ENCODE data around the gene RHOT1. TPM values are rescaled to one million over a fixed set of nuclear protein-coding genes. Genes with fewer than 3 reads are reported as not detected.

Gene RHOT1
- total RNA-seq, 1 experiment from 2014 or later, result 49.2 TPM

DNA sequence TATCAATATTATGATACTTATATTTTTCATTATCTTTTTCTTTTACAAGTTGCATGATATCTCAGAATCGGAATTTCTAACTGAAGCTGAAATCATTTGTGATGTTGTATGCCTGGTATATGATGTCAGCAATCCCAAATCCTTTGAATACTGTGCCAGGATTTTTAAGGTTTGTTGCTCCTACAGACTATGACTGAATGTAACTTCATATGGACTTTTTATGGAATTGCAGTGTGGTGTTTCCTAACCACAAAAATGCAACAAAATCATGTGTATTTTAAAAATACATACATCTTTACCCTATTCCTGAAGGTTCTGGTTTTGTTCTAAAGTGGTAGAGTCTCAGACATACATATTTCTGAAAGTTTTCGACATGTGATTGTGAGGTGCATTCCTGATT, 64.6 kb downstream of the RHOT1 start:
- no peak for DNase-seq
- Histone ChIP-seq H3K9me3 (replicated peaks) (no peaks in the 10 kb centered on the region), H3K27me3 (no peaks in the 10 kb centered on the region), H3K4me1 (peaks cover 10% of the 10 kb centered on the region), H3K36me3 (peaks cover 20% of the 10 kb centered on the region), H3K4me3 (no peak overlapping the region), H3K27ac (no peak overlapping the region)

DNA sequence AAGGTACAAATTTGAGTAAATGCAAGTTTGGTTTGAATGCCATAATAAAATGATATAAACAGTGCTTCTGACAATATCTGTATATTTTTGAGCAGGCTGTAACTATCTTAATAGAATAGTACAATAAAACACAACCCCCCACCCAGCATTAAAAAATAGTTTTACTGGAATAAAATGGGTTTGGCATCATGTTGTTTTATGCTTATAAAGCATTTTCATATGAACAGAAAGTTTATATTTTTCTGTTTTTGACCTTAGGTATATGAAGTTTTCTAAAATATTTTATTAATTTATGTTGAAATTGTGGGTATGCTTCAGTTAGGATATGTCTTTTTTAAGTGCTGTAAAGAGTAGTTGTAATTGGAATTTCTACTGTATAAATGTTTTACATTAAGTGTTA, 66.1 kb downstream of the RHOT1 start:
- Histone ChIP-seq H3K9me3 (replicated peaks) (no peaks in the 10 kb centered on the region), H3K27ac (no peak overlapping the region), H3K4me1 (peaks cover 10% of the 10 kb centered on the region), H3K27me3 (no peaks in the 10 kb centered on the region), H3K4me3 (no peak overlapping the region), H3K36me3 (peaks cover 20% of the 10 kb centered on the region)
- DNase-seq, result no peak

DNA sequence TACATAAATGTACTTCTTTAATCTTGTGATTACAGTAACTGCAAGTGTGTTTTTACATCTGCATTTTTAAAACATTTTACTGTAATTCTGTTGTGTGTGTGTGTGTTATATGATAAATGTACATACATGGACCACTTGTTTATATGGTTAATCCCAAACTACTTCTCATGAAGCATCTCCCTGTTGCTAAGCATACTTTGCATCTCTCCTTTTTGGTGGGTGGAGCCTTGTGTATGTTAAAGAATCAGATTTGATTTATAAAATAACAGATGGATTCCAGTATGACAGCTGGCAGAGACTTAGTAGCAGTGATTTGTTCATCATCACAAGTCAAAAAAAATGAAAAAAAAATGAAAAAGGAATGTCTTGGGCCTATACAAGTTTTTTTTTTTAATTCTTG, 67.3 kb downstream of the RHOT1 start:
- peaks cover 10% of the 10 kb centered on the region for H3K4me1 ChIP-seq
- H3K9me3 ChIP-seq (replicated peaks), result no peaks in the 10 kb centered on the region
- no peak for DNase-seq
- peaks cover 20% of the 10 kb centered on the region for H3K36me3 ChIP-seq
- no peaks in the 10 kb centered on the region for H3K27me3 ChIP-seq
- no peak overlapping the region for H3K4me3 ChIP-seq
- H3K27ac ChIP-seq, result no peak overlapping the region

DNA sequence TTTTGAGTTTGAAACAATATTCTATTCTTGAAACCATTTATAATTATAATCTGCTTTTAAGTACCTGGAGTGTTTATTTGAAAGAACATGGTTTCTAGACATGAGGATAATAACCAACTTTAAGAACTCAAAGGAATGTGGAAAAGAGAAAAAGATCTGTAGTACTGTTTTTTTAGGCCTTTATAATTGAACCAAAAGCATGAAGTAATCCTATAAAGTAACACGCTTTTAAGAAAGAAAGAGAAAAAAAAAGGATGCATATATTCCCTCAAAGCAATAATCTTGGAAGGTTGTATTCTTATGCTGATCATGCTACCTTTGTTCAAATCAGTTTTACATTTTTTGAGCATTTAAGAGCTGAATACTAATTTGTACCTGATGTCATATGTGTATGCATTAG, 69.4 kb downstream of the RHOT1 start:
- DNase-seq, result no peak
- Histone ChIP-seq H3K4me3 (no peak overlapping the region), H3K27ac (no peak overlapping the region), H3K9me3 (replicated peaks) (no peaks in the 10 kb centered on the region), H3K27me3 (no peaks in the 10 kb centered on the region), H3K36me3 (peaks cover 20% of the 10 kb centered on the region), H3K4me1 (peaks cover 3% of the 10 kb centered on the region; the same call in 1 of the 2 replicates)

DNA sequence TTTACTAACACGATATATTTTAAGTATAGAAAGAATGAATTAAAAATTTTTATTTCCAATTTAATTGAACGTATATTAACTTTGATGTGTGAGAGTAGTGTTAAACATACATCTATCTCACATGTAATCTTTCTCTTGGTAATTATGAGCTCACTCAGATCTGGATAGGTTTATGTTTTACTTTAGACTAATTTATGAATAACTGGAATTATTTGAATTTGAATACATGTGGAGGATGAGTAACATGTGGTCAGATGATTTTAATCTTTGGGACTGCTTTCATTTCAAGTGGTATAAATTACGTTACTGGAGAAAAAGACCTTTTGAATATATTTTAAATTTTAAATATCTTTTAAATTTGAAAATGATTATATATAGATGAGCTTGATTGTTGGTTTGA, 73.4 kb downstream of the RHOT1 start:
- Histone ChIP-seq H3K27ac (no peak overlapping the region), H3K4me1 (no peaks in the 10 kb centered on the region), H3K36me3 (peaks cover 4% of the 10 kb centered on the region; the same call in 1 of the 2 replicates), H3K9me3 (replicated peaks) (no peaks in the 10 kb centered on the region), H3K27me3 (no peaks in the 10 kb centered on the region), H3K4me3 (no peak overlapping the region)
- DNase-seq, result no peak

DNA sequence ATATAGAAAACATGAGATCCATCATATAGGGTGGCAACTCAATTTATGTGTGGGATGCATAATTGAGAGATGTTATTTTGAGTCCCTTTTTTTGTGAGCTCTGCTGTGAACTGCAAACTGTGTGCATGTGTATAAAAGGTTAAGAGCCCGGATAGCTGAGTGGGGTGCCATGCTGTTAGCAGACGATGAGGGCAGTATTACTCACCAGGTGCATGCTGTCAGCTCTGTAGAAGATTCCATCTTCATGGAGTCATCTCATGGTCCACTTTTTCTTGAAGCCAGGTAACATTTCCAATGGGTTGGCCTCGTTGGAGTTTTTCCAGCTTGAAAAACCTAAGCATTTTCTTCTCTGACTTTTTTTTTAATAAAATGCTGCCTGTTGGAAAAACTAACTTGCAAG, 80.3 kb downstream of the RHOT1 start:
- no peaks in the 10 kb centered on the region for H3K36me3 ChIP-seq

DNA sequence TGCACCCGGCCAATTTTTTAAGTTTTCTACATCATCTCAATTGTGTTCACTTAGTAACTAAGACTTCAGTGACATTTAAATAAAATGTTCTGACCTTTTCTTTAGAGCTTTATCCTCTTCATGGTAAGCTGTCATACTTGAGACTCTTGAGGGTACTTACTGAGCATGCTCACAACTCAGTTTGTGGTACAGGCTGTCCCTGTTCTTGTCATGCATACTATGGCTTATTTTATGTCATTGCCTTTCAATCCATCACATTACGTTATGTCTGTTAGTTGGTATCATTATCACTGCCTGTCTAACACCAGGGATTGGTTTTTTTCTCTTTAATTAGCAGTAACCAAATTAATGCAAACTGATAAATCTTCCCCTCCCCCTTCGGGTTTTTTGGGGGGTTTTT, 81.4 kb downstream of the RHOT1 start:
- Histone ChIP-seq H3K27ac (no peak overlapping the region), H3K27me3 (no peaks in the 10 kb centered on the region), H3K36me3 (no peaks in the 10 kb centered on the region), H3K9me3 (replicated peaks) (no peaks in the 10 kb centered on the region), H3K4me3 (no peak overlapping the region), H3K4me1 (no peaks in the 10 kb centered on the region)
- no peak for DNase-seq

More for the DNA sequence above, 80.3 kb downstream of the RHOT1 start:
- no peaks in the 10 kb centered on the region for H3K27me3 ChIP-seq
- DNase-seq, result no peak
- no peaks in the 10 kb centered on the region for H3K9me3 ChIP-seq (replicated peaks)
- H3K27ac ChIP-seq, result no peak overlapping the region
- H3K4me3 ChIP-seq, result no peak overlapping the region
- no peaks in the 10 kb centered on the region for H3K4me1 ChIP-seq

DNA sequence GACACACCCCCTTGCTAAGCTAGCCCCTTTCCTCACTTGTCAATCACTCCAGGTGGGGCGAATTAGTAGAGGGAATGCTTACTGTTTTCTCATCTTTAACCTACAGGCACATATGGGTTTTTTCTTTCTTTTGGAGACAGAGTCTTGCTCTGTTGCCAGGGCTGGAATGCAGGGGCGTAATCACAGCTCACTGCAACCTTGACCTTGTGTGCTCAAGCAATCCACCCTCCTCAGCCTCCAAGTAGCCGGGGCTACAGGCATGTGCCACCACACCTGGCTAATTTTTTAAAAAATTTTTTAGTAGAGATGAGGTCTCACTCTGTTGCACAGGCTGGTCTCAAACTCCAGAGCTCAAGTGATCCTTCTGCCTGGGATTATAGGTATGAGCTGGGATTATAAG, 84.6 kb downstream of the RHOT1 start:
- H3K36me3 ChIP-seq, result no peaks in the 10 kb centered on the region
- H3K27ac ChIP-seq, result no peak overlapping the region
- H3K9me3 ChIP-seq (replicated peaks), result no peaks in the 10 kb centered on the region
- no peak overlapping the region for H3K4me3 ChIP-seq
- no peaks in the 10 kb centered on the region for H3K4me1 ChIP-seq
- no peaks in the 10 kb centered on the region for H3K27me3 ChIP-seq
- no peak for DNase-seq

DNA sequence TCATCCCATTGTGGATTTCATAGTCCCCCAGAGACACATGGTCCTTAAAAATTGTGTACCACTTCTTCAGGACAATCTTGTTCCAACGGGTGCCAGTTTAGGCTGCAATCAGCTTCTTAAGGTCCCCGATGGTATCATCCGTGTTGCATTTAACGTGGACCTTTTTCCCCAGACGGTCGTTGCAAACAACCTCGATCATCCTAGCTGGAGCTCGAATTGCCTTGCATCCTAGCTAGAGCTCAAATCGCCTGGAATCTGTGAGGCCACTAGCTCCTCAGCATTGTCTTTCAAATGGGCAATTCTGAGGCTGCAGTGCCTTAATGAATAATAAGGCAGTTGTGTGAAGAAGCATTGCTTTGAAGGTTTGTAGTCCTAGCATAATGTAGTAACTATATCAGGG, 85.6 kb downstream of the RHOT1 start:
- no peaks in the 10 kb centered on the region for H3K4me1 ChIP-seq
- H3K27ac ChIP-seq, result no peak overlapping the region
- no peaks in the 10 kb centered on the region for H3K36me3 ChIP-seq
- DNase-seq, result no peak
- H3K4me3 ChIP-seq, result no peak overlapping the region
- no peaks in the 10 kb centered on the region for H3K27me3 ChIP-seq
- H3K9me3 ChIP-seq (replicated peaks), result no peaks in the 10 kb centered on the region

DNA sequence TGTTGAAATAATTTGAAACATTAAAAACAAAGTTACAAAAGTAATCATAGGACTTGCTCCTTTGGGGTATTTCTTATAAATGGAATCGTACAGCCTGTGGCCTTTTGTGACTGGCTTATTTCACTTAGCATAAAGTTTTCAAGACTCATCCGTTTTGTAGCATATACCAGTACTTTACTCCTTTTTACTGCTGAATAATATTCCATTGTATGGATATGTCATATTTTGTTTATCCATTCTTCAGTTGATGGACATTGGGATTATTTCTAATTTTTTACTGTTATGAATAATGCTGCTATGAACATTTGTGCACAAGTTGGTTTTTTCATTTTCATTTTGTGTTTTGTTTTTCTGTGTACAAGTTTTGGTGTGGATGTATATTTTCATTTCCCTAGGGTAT, 93.3 kb downstream of the RHOT1 start:
- no peaks in the 10 kb centered on the region for H3K4me1 ChIP-seq
- H3K36me3 ChIP-seq, result no peaks in the 10 kb centered on the region
- DNase-seq, result no peak
- no peaks in the 10 kb centered on the region for H3K27me3 ChIP-seq
- H3K27ac ChIP-seq, result no peak overlapping the region
- no peak overlapping the region for H3K4me3 ChIP-seq
- H3K9me3 ChIP-seq (replicated peaks), result no peaks in the 10 kb centered on the region

DNA sequence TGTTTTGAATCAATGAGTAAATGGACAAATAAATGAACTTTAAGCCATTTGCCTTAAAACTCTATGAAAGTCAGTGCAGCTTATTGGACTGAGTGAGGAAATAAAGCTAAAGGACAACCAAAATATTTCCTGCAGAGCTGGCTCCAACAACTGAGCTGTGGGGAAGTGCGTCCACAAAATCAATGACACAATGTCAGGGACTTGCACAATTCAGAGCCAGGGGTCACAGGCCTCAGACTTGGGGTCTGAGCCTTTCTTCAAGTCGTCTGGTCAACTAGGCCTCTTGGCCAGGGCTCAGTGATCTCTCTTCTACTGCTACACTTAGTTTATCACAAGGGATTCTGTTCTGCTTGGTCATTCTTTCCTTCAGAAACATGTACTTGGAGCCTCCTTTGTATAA, 97.2 kb downstream of the RHOT1 start:
- Histone ChIP-seq H3K4me1 (no peaks in the 10 kb centered on the region), H3K36me3 (no peaks in the 10 kb centered on the region), H3K27me3 (peaks cover 4% of the 10 kb centered on the region; the same call in 1 of the 2 replicates), H3K27ac (no peak overlapping the region), H3K9me3 (replicated peaks) (no peaks in the 10 kb centered on the region), H3K4me3 (no peak overlapping the region)
- no peak for DNase-seq

DNA sequence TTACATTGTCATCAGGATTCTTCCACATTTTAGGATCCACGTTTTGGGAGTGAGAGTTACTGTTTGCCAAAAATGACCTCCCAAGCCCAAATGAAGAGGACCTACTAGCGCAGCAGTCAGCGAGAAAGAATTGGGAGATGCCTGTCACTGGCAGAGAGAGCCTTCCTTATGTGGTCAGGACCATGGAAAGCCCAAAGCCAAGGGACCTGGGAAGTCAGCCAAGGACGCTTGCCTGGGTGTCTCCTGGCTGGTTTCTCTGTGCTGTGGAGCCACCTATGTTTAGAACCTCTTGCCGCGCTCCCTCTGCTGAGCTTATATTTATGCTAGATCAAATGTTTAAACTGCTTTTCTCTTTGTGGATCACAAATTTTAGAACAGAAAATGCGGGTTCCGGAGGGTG, 98.4 kb downstream of the RHOT1 start:
- peak; percentile 32 to 53 for DNase-seq

DNA sequence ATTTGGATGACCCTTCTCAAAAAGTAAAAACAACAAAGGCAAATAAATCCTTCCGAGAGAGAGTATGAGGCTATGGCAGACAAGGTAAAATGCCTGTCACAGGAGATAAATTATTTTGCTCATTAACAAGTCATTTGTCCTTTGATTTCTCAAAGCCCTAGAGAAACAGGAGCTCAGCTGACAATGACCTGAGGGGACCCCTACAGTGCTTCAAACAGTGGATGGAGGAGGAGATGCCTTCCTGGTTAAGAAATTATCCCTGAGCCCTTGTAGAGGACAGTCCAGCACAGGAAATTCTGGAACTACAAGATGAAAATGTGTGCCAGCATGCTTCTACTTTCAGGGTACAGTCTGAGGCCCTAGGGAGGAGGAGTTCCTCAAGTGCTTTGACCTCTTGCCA, 99.3 kb downstream of the RHOT1 start:
- Histone ChIP-seq H3K36me3 (no peaks in the 10 kb centered on the region), H3K9me3 (replicated peaks) (no peaks in the 10 kb centered on the region), H3K4me3 (no peak overlapping the region), H3K27me3 (peaks cover 4% of the 10 kb centered on the region; the same call in 1 of the 2 replicates), H3K4me1 (no peaks in the 10 kb centered on the region), H3K27ac (no peak overlapping the region)
- no peak for DNase-seq

More for the DNA sequence above, 98.4 kb downstream of the RHOT1 start:
- Histone ChIP-seq H3K36me3 (no peaks in the 10 kb centered on the region), H3K27me3 (peaks cover 4% of the 10 kb centered on the region; the same call in 1 of the 2 replicates), H3K9me3 (replicated peaks) (no peaks in the 10 kb centered on the region), H3K4me3 (no peak overlapping the region), H3K27ac (no peak overlapping the region), H3K4me1 (no peaks in the 10 kb centered on the region)

DNA sequence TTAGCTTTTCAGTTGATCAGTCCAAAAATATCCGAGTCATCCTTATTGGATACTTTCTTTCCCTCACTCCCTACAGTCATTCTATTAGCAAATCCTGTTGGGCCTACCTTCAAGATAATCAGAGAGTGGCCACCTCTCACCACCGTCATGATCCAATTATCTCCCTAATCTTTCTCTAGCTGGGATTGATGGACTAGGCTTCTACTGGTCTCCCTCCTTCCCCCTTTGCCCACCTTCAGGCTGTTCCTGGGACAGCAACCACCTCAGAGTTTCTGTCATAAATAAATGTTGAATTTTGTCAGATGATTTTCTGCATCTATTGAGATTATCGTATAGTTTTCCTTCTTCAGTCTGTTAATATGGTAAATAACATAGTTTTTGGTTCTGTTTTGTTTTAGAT, 107.2 kb downstream of the RHOT1 start:
- no peak for DNase-seq
- Histone ChIP-seq H3K4me1 (no peaks in the 10 kb centered on the region), H3K4me3 (no peak overlapping the region), H3K9me3 (replicated peaks) (no peaks in the 10 kb centered on the region), H3K36me3 (no peaks in the 10 kb centered on the region), H3K27ac (no peak overlapping the region), H3K27me3 (no peaks in the 10 kb centered on the region)

DNA sequence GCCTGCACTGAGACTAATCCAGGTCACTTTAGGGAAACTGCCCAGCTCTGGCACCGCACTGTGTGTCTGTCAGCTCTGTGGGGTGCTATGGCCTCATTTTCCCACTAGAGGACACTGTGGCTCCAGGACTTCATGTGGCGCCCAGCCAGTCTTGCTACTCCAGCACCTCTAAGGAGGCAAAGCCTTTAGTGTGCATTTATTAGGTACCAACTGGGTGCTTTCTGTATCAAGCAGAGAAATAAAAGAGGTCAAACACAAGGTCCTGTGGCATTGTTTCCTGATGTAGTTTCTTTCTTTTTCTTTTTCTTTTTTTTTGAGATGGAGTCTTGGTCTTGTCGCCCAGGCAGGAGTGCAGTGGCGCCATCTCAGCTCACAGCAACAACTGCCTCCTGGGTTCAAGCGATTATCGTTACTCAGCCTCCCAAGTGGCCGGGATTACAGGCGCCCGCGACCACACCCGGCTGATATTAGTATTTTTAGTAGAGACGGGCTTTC, 110.9 kb downstream of the RHOT1 start:
- H3K27ac ChIP-seq, result no peak overlapping the region
- no peak overlapping the region for H3K4me3 ChIP-seq
- DNase-seq, result peak; percentile 70 to 90
- no peaks in the 10 kb centered on the region for H3K36me3 ChIP-seq
- no peaks in the 10 kb centered on the region for H3K9me3 ChIP-seq (replicated peaks)
- no peaks in the 10 kb centered on the region for H3K4me1 ChIP-seq
- no peaks in the 10 kb centered on the region; the same call in 1 of the 2 replicates for H3K27me3 ChIP-seq

DNA sequence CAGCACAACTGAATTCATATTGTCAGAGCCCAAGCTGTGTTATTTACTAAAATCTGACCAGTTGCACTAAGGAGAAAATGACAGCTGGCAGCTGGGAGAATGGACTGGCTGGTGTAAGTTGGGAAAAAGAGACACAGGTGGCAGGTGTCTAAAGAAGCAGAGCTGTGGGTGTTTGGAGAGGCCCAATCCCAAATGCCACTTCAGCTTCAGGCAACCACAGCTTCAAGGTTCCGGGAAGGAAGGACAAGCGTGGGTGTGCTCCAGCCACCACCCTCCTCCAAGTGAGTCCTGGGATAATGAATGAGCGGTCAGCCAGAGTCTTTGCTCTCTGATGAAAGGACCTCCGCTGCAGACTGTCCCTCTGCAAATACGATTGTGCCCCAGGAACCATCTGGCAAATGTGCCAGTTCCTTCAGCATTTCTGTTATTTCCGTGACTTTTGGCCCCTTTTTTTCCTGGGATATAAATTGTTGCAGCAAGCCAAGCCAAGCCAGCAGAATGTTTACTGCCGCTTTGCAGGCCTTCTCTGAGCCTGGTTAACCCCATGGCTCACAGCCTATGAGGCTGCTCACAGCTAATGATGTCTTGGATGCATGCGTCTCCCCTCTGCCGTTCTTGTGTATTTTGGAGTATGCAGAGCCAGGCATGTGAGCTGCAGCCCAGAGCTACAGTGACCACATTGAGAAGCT, 113.9 kb downstream of the RHOT1 start:
- Histone ChIP-seq H3K27me3 (peaks cover 6% of the 10 kb centered on the region; the same call in 1 of the 2 replicates), H3K4me1 (no peaks in the 10 kb centered on the region), H3K4me3 (no peak overlapping the region), H3K9me3 (replicated peaks) (no peaks in the 10 kb centered on the region), H3K27ac (no peak overlapping the region), H3K36me3 (no peaks in the 10 kb centered on the region)
- DNase-seq, result no peak
